IMR-90 (cell line): ENCODE measurements around the gene NLGN2. TPM values are rescaled to one million over a fixed set of nuclear protein-coding genes. Genes with fewer than 3 reads are reported as not detected.

Source experiments
- ATAC-seq: fragments of 200-7000 bp; cut with Tn5 transposase; 2 replicates; pipeline ENCODE4 v1.9.1; 2020; ENCODE audit warnings: low read depth, mild to moderate bottlenecking, moderate library complexity
- BruUV-seq: library from RNA; stranded (reverse); fragments of 400-500 nt; replicated peaks from 2 replicates; lab custom pipeline; 2021; lab: Mats Ljungman, UMichigan
- CTCF ChIA-PET: fragments of 300-600 bp; formaldehyde crosslinking; extraction: SDS; loops from one replicate; lab custom pipeline; 2021; ENCODE audit warnings: antibody characterized with exemption; lab: Yijun Ruan, JAX
- POLR2A ChIA-PET: fragments of 300-600 bp; sonication (Branson Sonifier 250); formaldehyde crosslinking; loops from one replicate; lab custom pipeline; 2022; ENCODE audit warnings: antibody characterized with exemption; ENCODE audit not compliant: unreplicated experiment; lab: Charles Lee
- DNase-seq: peaks from one replicate; pipeline ENCODE4 v3.0.0; 2013
- H2AFZ ChIP-seq: replicated peaks from 2 replicates; pipeline ENCODE3; 2013; ENCODE audit warnings: low read length, mild to moderate bottlenecking; ENCODE audit not compliant: poor library complexity
- H2AK5ac ChIP-seq: 2 replicates; pipeline ENCODE4 v1.6.1; 2013; ENCODE audit warnings: low read depth, low read length, inconsistent platforms
- H2AK9ac ChIP-seq: replicated peaks from 2 replicates; pipeline ENCODE3; 2013; ENCODE audit warnings: mild to moderate bottlenecking, low read depth, low read length, moderate library complexity; ENCODE audit not compliant: poor library complexity
- H2BK120ac ChIP-seq: 2 replicates; pipeline ENCODE4 v1.6.1; 2013; ENCODE audit warnings: low read depth, low read length, inconsistent platforms
- H2BK15ac ChIP-seq: 3 replicates; pipeline ENCODE4 v1.6.1; 2013; ENCODE audit warnings: low read depth, low read length, inconsistent platforms
- H2BK20ac ChIP-seq: 2 replicates; pipeline ENCODE4 v1.6.1; 2013; ENCODE audit warnings: low read depth, mild to moderate bottlenecking, inconsistent platforms, low read length, moderate library complexity
- H2BK5ac ChIP-seq: 2 replicates; pipeline ENCODE4 v1.6.1; 2013; ENCODE audit warnings: mild to moderate bottlenecking, low read depth, low read length, inconsistent platforms; ENCODE audit not compliant: poor library complexity, severe bottlenecking
- H3K14ac ChIP-seq: replicated peaks from 2 replicates; pipeline ENCODE4 v1.6.1; 2013; ENCODE audit warnings: low read depth, low read length, inconsistent platforms
- H3K18ac ChIP-seq: 2 replicates; pipeline ENCODE4 v1.6.1; 2013; ENCODE audit warnings: low read depth, low read length, control low read depth
- H3K23ac ChIP-seq: 2 replicates; pipeline ENCODE4 v1.6.1; 2013; ENCODE audit warnings: low read depth, low read length, inconsistent platforms
- H3K27ac ChIP-seq: 2 replicates; pipeline ENCODE4 v1.5.1; 2013; ENCODE audit warnings: mild to moderate bottlenecking, control low read depth, low read length; ENCODE audit not compliant: insufficient read depth
- H3K27me3 ChIP-seq: 2 replicates; pipeline ENCODE4 v1.6.1; 2013; ENCODE audit warnings: low read length; ENCODE audit not compliant: control insufficient read depth, insufficient read depth
- H3K36me3 ChIP-seq: 2 replicates; pipeline ENCODE4 v1.6.1; 2013; ENCODE audit warnings: low read length, mixed read lengths; ENCODE audit not compliant: control insufficient read depth, insufficient read depth
- H3K4ac ChIP-seq: 2 replicates; pipeline ENCODE4 v1.6.1; 2013; ENCODE audit warnings: low read depth, low read length, inconsistent platforms
- H3K4me1 ChIP-seq: 2 replicates; pipeline ENCODE4 v1.6.1; 2013; ENCODE audit warnings: low read length, mixed read lengths; ENCODE audit not compliant: control insufficient read depth, insufficient read depth
- H3K4me2 ChIP-seq: 2 replicates; pipeline ENCODE4 v1.6.1; 2013; ENCODE audit warnings: low read depth, mild to moderate bottlenecking, control low read depth, low read length, moderate library complexity
- H3K4me3 ChIP-seq: 2 replicates; pipeline ENCODE4 v1.5.1; 2013; ENCODE audit warnings: low read depth, mild to moderate bottlenecking, control low read depth, low read length, moderate library complexity; ENCODE audit not compliant: insufficient read depth
- H3K56ac ChIP-seq: 2 replicates; pipeline ENCODE4 v1.6.1; 2013; ENCODE audit warnings: low read length, inconsistent platforms; ENCODE audit not compliant: insufficient read depth; ENCODE audit errors: extremely low read depth
- H3K79me1 ChIP-seq, 2 experiments: 2 replicates each; pipeline ENCODE4 v1.6.1; 2013; ENCODE audit warnings: low read length in 2 of 2, inconsistent platforms in 1 of 2, low read depth in 1 of 2
- H3K9ac ChIP-seq: 2 replicates; pipeline ENCODE4 v1.6.1; 2013; ENCODE audit warnings: low read depth, low read length, control low read depth
- H3K9me1 ChIP-seq: 2 replicates; pipeline ENCODE4 v1.6.1; 2013; ENCODE audit warnings: low read length, inconsistent platforms; ENCODE audit not compliant: insufficient read depth
- H3K9me3 ChIP-seq: 2 replicates; pipeline ENCODE4 v1.6.1; 2013; ENCODE audit warnings: low read length; ENCODE audit not compliant: control insufficient read depth, insufficient read depth
- H4K20me1 ChIP-seq: 2 replicates; pipeline ENCODE4 v1.6.1; 2013; ENCODE audit warnings: low read length, inconsistent platforms; ENCODE audit not compliant: insufficient read depth
- H4K5ac ChIP-seq: 2 replicates; pipeline ENCODE4 v1.6.1; 2013; ENCODE audit warnings: mild to moderate bottlenecking, low read depth, low read length, control low read depth
- H4K8ac ChIP-seq, 2 experiments: 2 replicates each; pipeline ENCODE4 v1.6.1; 2013; ENCODE audit warnings: low read depth in 2 of 2, low read length in 2 of 2, control low read depth in 1 of 2, inconsistent platforms in 1 of 2
- H4K91ac ChIP-seq: 2 replicates; pipeline ENCODE4 v1.6.1; 2013; ENCODE audit warnings: low read depth, low read length, inconsistent platforms; ENCODE audit not compliant: insufficient read depth
- BHLHE40 ChIP-seq: fragments of 150-350 bp; IDR thresholded peaks from 2 replicates; pipeline ENCODE4 v1.6.1; 2016; ENCODE audit warnings: mild to moderate bottlenecking, low read depth, low read length
- CEBPB ChIP-seq: IDR thresholded peaks from 2 replicates; pipeline ENCODE4 v1.6.1; 2012; ENCODE audit warnings: low read depth, low read length, improper control_type of control experiment
- CTCF ChIP-seq: conservative IDR thresholded peaks from 2 replicates; pipeline ENCODE4 v1.5.1; 2012; ENCODE audit warnings: mild to moderate bottlenecking, low read depth, low read length, improper control_type of control experiment
- FOS ChIP-seq: fragments of 150-350 bp; IDR thresholded peaks from 2 replicates; pipeline ENCODE4 v1.6.1; 2016; ENCODE audit warnings: low read depth, low read length
- MAFK ChIP-seq: IDR thresholded peaks from 2 replicates; pipeline ENCODE4 v1.6.1; 2012; ENCODE audit warnings: low read depth, low read length, improper control_type of control experiment
- MAZ ChIP-seq: IDR thresholded peaks from 2 replicates; pipeline ENCODE4 v1.6.1; 2012; ENCODE audit warnings: low read depth, mild to moderate bottlenecking, low read length, improper control_type of control experiment, moderate library complexity, borderline replicate concordance
- MXI1 ChIP-seq: IDR thresholded peaks from 2 replicates; pipeline ENCODE4 v1.6.1; 2012; ENCODE audit warnings: low read depth, mild to moderate bottlenecking, low read length, moderate library complexity, borderline replicate concordance
- NFE2L2 ChIP-seq: fragments of 150-350 bp; IDR thresholded peaks from 2 replicates; pipeline ENCODE4 v1.6.1; 2016; ENCODE audit warnings: low read depth, mild to moderate bottlenecking, low read length
- POLR2A ChIP-seq: IDR thresholded peaks from 2 replicates; pipeline ENCODE4 v1.6.1; 2012; ENCODE audit warnings: mild to moderate bottlenecking, low read depth, low read length
- RAD21 ChIP-seq: IDR thresholded peaks from 2 replicates; pipeline ENCODE4 v1.6.1; 2012; ENCODE audit warnings: low read length, improper control_type of control experiment
- RCOR1 ChIP-seq: IDR thresholded peaks from 2 replicates; pipeline ENCODE4 v1.6.1; 2012; ENCODE audit warnings: mild to moderate bottlenecking, low read length, improper control_type of control experiment; ENCODE audit not compliant: insufficient replicate concordance
- RFX5 ChIP-seq: IDR thresholded peaks from 2 replicates; pipeline ENCODE4 v1.8.0; 2012; ENCODE audit warnings: low read depth, mild to moderate bottlenecking, low read length, moderate library complexity
- SMC3 ChIP-seq: fragments of 150-350 bp; IDR thresholded peaks from 2 replicates; pipeline ENCODE4 v1.6.1; 2016; ENCODE audit warnings: low read depth, mild to moderate bottlenecking, antibody characterized with exemption, low read length, moderate library complexity
- WGBS, 2 experiments: methylation state at CpG; one replicate each; pipeline versions ENCODE4 v1.1.5 to v1.1.7; 2013; ENCODE audit warnings: missing lambda C conversion rate in 2 of 2; ENCODE audit not compliant: insufficient read length in 1 of 2; ENCODE audit errors: extremely low coverage in 2 of 2; 5-methylcytosine and 5-hydroxymethylcytosine counted together
- dilution Hi-C: fragments of 300-500 bp; cut with HindIII; formaldehyde crosslinking; loops from one replicate; pipeline ENCODE4 v1.14.3; 2018; ENCODE audit warnings: low sequenced_read_pairs; ENCODE audit not compliant: unreplicated experiment
- in situ Hi-C: fragments of 300-500 bp; cut with MboI; formaldehyde crosslinking; loops from 3 replicates; pipeline ENCODE4 v1.14.3; 2019; ENCODE audit warnings: low sequenced_read_pairs, inconsistent platforms, mixed read lengths
- intact Hi-C: fragments of 100-400 bp; cut with micrococcal nuclease; formaldehyde crosslinking; loops from 2 replicates; pipeline ENCODE4 v1.10.0; 2022
- polyA plus RNA-seq, 3 experiments: library from polyadenylated mRNA; depleted of rRNA; stranded (reverse); fragments of >200 nt; gene quantifications; 2 replicates each; pipeline ENCODE4 v1.2.3, GENCODE V29; 2012; ENCODE audit warnings: low replicate concordance in 1 of 3
- total RNA-seq: library from RNA; depleted of rRNA; stranded (reverse); fragments of >200 nt; gene quantifications from 2 replicates; pipeline ENCODE4 v1.2.3, GENCODE V29; 2012
- TF ChIP-seq, protein P1 (sequence below): fragments of 150-350 bp; IDR thresholded peaks from 2 replicates; pipeline ENCODE4 v1.6.1; 2017; ENCODE audit warnings: mild to moderate bottlenecking, antibody characterized with exemption, low read length, low read depth
- TF ChIP-seq, protein P2 (sequence below): fragments of 150-350 bp; IDR thresholded peaks from 2 replicates; pipeline ENCODE4 v1.6.1; 2016; ENCODE audit warnings: low read depth, mild to moderate bottlenecking, low read length, moderate library complexity, borderline replicate concordance

The NLGN2 gene
- total and polyA plus RNA-seq, 2 of the 4 experiments (the other 2 are of a cell fraction) = 1.8 to 38.1 TPM

GRCh38 chr17:7429722-7430121, 22.1 kb downstream of the NLGN2 start:
- H3K27me3 ChIP-seq = peaks cover 2% of the 10 kb centered on the region; the same call in 1 of the 2 replicates
- no peak overlapping the region for H4K5ac ChIP-seq
- H3K27ac ChIP-seq = no peak overlapping the region
- no peaks in the 10 kb centered on the region for H3K9me1 ChIP-seq
- ATAC-seq (no peak), DNase-seq (no peak)
- H3K56ac ChIP-seq = no peak overlapping the region
- no peak overlapping the region for H3K4me2 ChIP-seq
- TF ChIP-seq MXI1 = no peak
- TF ChIP-seq SMC3 = no peak
- TF ChIP-seq, protein P1, sequence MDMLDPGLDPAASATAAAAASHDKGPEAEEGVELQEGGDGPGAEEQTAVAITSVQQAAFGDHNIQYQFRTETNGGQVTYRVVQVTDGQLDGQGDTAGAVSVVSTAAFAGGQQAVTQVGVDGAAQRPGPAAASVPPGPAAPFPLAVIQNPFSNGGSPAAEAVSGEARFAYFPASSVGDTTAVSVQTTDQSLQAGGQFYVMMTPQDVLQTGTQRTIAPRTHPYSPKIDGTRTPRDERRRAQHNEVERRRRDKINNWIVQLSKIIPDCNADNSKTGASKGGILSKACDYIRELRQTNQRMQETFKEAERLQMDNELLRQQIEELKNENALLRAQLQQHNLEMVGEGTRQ = no peak
- TF ChIP-seq RFX5 = no peak
- no peak for TF ChIP-seq MAZ
- no peak for TF ChIP-seq MAFK
- TF ChIP-seq CTCF = no peak
- no peak for TF ChIP-seq POLR2A
- TF ChIP-seq, protein P2, sequence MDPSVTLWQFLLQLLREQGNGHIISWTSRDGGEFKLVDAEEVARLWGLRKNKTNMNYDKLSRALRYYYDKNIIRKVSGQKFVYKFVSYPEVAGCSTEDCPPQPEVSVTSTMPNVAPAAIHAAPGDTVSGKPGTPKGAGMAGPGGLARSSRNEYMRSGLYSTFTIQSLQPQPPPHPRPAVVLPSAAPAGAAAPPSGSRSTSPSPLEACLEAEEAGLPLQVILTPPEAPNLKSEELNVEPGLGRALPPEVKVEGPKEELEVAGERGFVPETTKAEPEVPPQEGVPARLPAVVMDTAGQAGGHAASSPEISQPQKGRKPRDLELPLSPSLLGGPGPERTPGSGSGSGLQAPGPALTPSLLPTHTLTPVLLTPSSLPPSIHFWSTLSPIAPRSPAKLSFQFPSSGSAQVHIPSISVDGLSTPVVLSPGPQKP = no peak
- no peak for TF ChIP-seq RCOR1
- TF ChIP-seq BHLHE40 = no peak
- TF ChIP-seq FOS = no peak
- TF ChIP-seq CEBPB = no peak
- TF ChIP-seq NFE2L2 = no peak
- no peak for TF ChIP-seq RAD21
- H3K79me1 ChIP-seq = no peaks in the 10 kb centered on the region
- H3K4me3 ChIP-seq = no peak overlapping the region
- H3K4me1 ChIP-seq = no peaks in the 10 kb centered on the region
- WGBS, 2 experiments = 89% methylated on average over 3 of the region's 10 CpGs; no CpG with 5 or more reads in 1 of the 2 experiments
- intact Hi-C loops (no loop called here), dilution Hi-C loops (no loop called here), in situ Hi-C loops (no loop called here)
- no peak overlapping the region for H4K8ac ChIP-seq
- H2AK9ac ChIP-seq = no peak overlapping the region
- no peaks in the 10 kb centered on the region for H3K9me3 ChIP-seq
- no peak overlapping the region for H2BK120ac ChIP-seq
- H3K9ac ChIP-seq = no peak overlapping the region
- H4K91ac ChIP-seq = no peak overlapping the region
- BruUV-seq = no TSS peak
- H4K20me1 ChIP-seq = no peaks in the 10 kb centered on the region
- no peak overlapping the region for H3K18ac ChIP-seq
- H3K4ac ChIP-seq = no peak overlapping the region
- H3K14ac ChIP-seq = no peak overlapping the region
- H2AK5ac ChIP-seq = no peak overlapping the region
- ChIA-PET POLR2A (no interaction called here), CTCF (no interaction called here)
- H3K23ac ChIP-seq = no peak overlapping the region
- no peaks in the 10 kb centered on the region for H3K36me3 ChIP-seq
- no peak overlapping the region for H2BK5ac ChIP-seq
- no peak overlapping the region for H2BK20ac ChIP-seq
- no peak overlapping the region for H2AFZ ChIP-seq
- H2BK15ac ChIP-seq = no peak overlapping the region
